K562 (cell line): ENCODE measurements around the gene ATF4. TPM values are rescaled to one million over a fixed set of nuclear protein-coding genes. Genes with fewer than 3 reads are reported as not detected.

Source experiments
- ATAC-seq: fragments of 200-7000 bp; cut with Tn5 transposase; 3 replicates; pipeline ENCODE4 v1.9.1; 2020; ENCODE audit warnings: moderate library complexity
- BruUV-seq: library from RNA; stranded (reverse); fragments of 400-500 nt; replicated peaks from 2 replicates; lab custom pipeline; 2021; lab: Mats Ljungman, UMichigan
- CTCF ChIA-PET: fragments of 300-600 bp; formaldehyde crosslinking; extraction: SDS; loops from one replicate; lab custom pipeline; 2021; ENCODE audit warnings: low intra/inter-chr PET ratio; lab: Yijun Ruan, JAX
- POLR2A ChIA-PET: fragments of 300-600, 350-650 bp; sonication (Branson Sonifier 250); formaldehyde crosslinking; extraction: SDS; loops from one replicate; lab custom pipeline; 2021; ENCODE audit warnings: antibody characterized with exemption, inconsistent platforms; lab: Yijun Ruan, JAX
- DNase-seq, 4 experiments: peaks; one replicate each; pipeline versions ENCODE4 v3.0.0 to v3.0.0-alpha.2; 2011 to 2018; ENCODE audit warnings: low spot score in 3 of 4, mixed read lengths in 3 of 4; ENCODE audit errors: extremely low read depth in 1 of 4
- FAIRE-seq: peaks from 2 replicates; lab custom pipeline; 2011; peaks lifted over from hg19 to GRCh38; lab: Jason Lieb, UNC
- H2AFZ ChIP-seq: 2 replicates; pipeline ENCODE4 v1.6.0; 2011; ENCODE audit warnings: low read depth, low read length, control low read depth, inconsistent platforms
- H3K27ac ChIP-seq: fragments of 200-600 bp; 3 replicates; pipeline ENCODE4 v1.8.0; 2011; ENCODE audit warnings: low read depth, mild to moderate bottlenecking, control low read depth, inconsistent platforms, low read length, moderate library complexity, mixed read lengths; ENCODE audit errors: extremely low read depth
- H3K27me3 ChIP-seq, 2 experiments: fragments of 300-600 bp in 1 of 2; 2 replicates in 1 of 2; 3 replicates in 1 of 2; pipeline versions ENCODE4 v1.6.0 to v1.8.0; 2011; ENCODE audit warnings: inconsistent platforms in 2 of 2, low read length in 2 of 2, mild to moderate bottlenecking in 1 of 2, mixed read lengths in 1 of 2, moderate library complexity in 1 of 2; ENCODE audit not compliant: control insufficient read depth in 2 of 2, insufficient read depth in 2 of 2
- H3K36me3 ChIP-seq: fragments of 300-600 bp; 3 replicates; pipeline ENCODE4 v1.8.0; 2011; ENCODE audit warnings: mild to moderate bottlenecking, low read length, inconsistent platforms; ENCODE audit not compliant: control insufficient read depth, insufficient read depth
- H3K4me1 ChIP-seq, 2 experiments: fragments of 200-600 bp in 1 of 2; replicated peaks in 1 of 2; 2 replicates in 1 of 2; 3 replicates in 1 of 2; pipeline versions ENCODE4 v1.5.1 to v1.8.0; 2011; ENCODE audit warnings: inconsistent platforms in 2 of 2, low read length in 2 of 2, mild to moderate bottlenecking in 1 of 2, mixed read lengths in 1 of 2, moderate library complexity in 1 of 2; ENCODE audit not compliant: control insufficient read depth in 2 of 2, insufficient read depth in 2 of 2
- H3K4me2 ChIP-seq: 2 replicates; pipeline ENCODE4 v1.6.1; 2011; ENCODE audit warnings: low read length, control low read depth, inconsistent platforms, mixed read lengths; ENCODE audit not compliant: insufficient read depth
- H3K4me3 ChIP-seq: fragments of 200-600 bp; sonication (generic), shearing (Covaris generic); 2 replicates; pipeline ENCODE4 v1.5.1; 2016; ENCODE audit warnings: control low read depth, inconsistent platforms
- H3K79me2 ChIP-seq: fragments of 200-600 bp; 3 replicates; pipeline ENCODE4 v1.8.0; 2011; ENCODE audit warnings: low read length, inconsistent platforms; ENCODE audit not compliant: control insufficient read depth, insufficient read depth
- H3K9ac ChIP-seq, 2 experiments: 2 replicates each; pipeline versions ENCODE4 v1.6.0 to v1.6.1; 2011; ENCODE audit warnings: low read depth in 2 of 2, low read length in 2 of 2, control low read depth in 1 of 2, inconsistent platforms in 1 of 2, mild to moderate bottlenecking in 1 of 2, mixed read lengths in 1 of 2; ENCODE audit not compliant: insufficient read depth in 1 of 2
- H3K9me1 ChIP-seq: one replicate; pipeline ENCODE4 v1.6.0; 2011; ENCODE audit warnings: inconsistent platforms, mild to moderate bottlenecking, low read length, moderate library complexity; ENCODE audit not compliant: control insufficient read depth, insufficient read depth
- H3K9me3 ChIP-seq: replicated peaks from 2 replicates; pipeline ENCODE4 v1.5.1; 2011; ENCODE audit warnings: low read depth, low read length, inconsistent platforms; ENCODE audit not compliant: control insufficient read depth, insufficient read depth
- H4K20me1 ChIP-seq: replicated peaks from 2 replicates; pipeline ENCODE4 v1.6.1; 2011; ENCODE audit warnings: low read length, inconsistent platforms, mixed read lengths; ENCODE audit not compliant: control insufficient read depth, insufficient read depth
- CHD1 ChIP-seq: fragments of 200-600 bp; sonication (generic); IDR thresholded peaks from one replicate; pipeline ENCODE4 v1.6.1; 2012; ENCODE audit warnings: mild to moderate bottlenecking, moderate library complexity, low read length, inconsistent platforms
- MEIS2 ChIP-seq: fragments of 450-650 bp; IDR thresholded peaks from 2 replicates; pipeline ENCODE4 v1.6.1; 2014; ENCODE audit warnings: mild to moderate bottlenecking; ENCODE audit not compliant: partially characterized antibody
- POLR2B ChIP-seq: fragments of 450-650 bp; IDR thresholded peaks from 2 replicates; pipeline ENCODE4 v1.6.1; 2018; ENCODE audit warnings: low read depth; ENCODE audit not compliant: partially characterized antibody
- RFX1 ChIP-seq: fragments of 450-650 bp; IDR thresholded peaks from 2 replicates; pipeline ENCODE4 v1.6.1; 2016; ENCODE audit warnings: mild to moderate bottlenecking, moderate library complexity
- WGBS: fragments of 100-300 bp; shearing (Covaris generic); methylation state at CpG from one replicate; pipeline ENCODE4 v1.1.6; 2016; ENCODE audit warnings: low coverage, mixed read lengths; ENCODE audit not compliant: insufficient coverage; ENCODE audit errors: missing lambda C conversion rate; 5-methylcytosine and 5-hydroxymethylcytosine counted together
- in situ Hi-C: fragments of 300-500 bp; cut with MboI; formaldehyde crosslinking; loops from 4 replicates; pipeline ENCODE4 v1.15.0; 2018; ENCODE audit warnings: inconsistent platforms, mixed read lengths
- intact Hi-C: fragments of 100-400 bp; cut with micrococcal nuclease; formaldehyde crosslinking; loops from 2 replicates; pipeline ENCODE4 v1.14.2; 2022
- polyA plus RNA-seq, 8 experiments: library from polyadenylated mRNA; depleted of rRNA in 4 of 8; stranded (reverse) in 5 of 8; unstranded in 3 of 8; fragments of >200 nt; fragmentation: Nextera tagmentation in 2 of 8; fragmentation: Illumina TruSeq in 1 of 8; extraction: Ambion mirVana in 2 of 8; extraction: Trizol in 1 of 8; gene quantifications; 2 replicates each; pipeline versions ENCODE4 v1.2.1 to v1.2.3, GENCODE V29; 2011 to 2014; ENCODE audit warnings: inconsistent platforms in 1 of 8, missing spikeins in 1 of 8
- total RNA-seq, 7 experiments: library from RNA; depleted of rRNA in 6 of 7; stranded (reverse); fragments of >200 nt in 6 of 7; fragmentation: Illumina TruSeq in 2 of 7; extraction: Trizol in 2 of 7; gene quantifications; 2 replicates each; pipeline versions ENCODE4 v1.2.1 to v1.2.3, GENCODE V29; 2011 to 2021; ENCODE audit warnings: low replicate concordance in 1 of 7
- TF ChIP-seq, protein P1 (sequence below): fragments of 150-350 bp; conservative IDR thresholded peaks from 2 replicates; pipeline ENCODE4 v1.6.1; 2014; ENCODE audit warnings: low read length

ATF4 gene
- total and polyA plus RNA-seq, 9 of the 15 experiments (the other 6 are each of a cell fraction or from before 2014, with no cell fraction given) = 93.1 to 723 (median 355) TPM

DNA sequence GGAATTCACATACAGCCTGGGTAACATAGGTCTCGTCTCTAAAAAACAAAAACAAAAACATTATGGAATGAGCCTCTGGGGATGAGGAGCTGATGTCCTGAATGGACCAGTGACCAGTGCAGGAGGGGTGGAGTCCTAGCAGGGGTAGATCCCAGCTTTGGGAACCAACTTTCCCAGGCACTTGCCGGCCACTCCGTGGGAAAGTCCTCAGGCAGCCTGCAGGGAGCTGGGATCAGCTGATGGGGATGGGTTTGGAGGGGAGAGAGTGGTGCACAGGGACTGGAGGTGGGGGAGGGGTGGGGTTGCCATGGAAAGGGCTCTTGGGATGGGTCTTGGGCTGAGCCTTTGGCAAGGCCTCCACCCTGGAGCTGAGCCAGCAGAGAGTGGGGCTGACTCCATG, 44.5 kb upstream of the ATF4 start:
- POLR2A ChIA-PET = interaction anchor here (0.5 to 1.3 kb wide), 5 partner anchors 12 to 67 kb away, joined by 3 to 5 read pairs (median 3); no protein-coding TSS in a partner anchor
- ATAC-seq (no peak), FAIRE-seq (no peak), DNase-seq (no peak)
- intact Hi-C loops (no loop called here), in situ Hi-C loops (no loop called here)
- WGBS = 66% methylated on average over 3 of the region's 3 CpGs
- Histone ChIP-seq H3K9me3 (no peaks in the 10 kb centered on the region), H4K20me1 (no peaks in the 10 kb centered on the region), H3K4me1 (peaks cover 40 to 78% of the 10 kb centered on the region in 2 experiments), H3K36me3 (peaks cover 9% of the 10 kb centered on the region; the same call in 2 of the 3 replicates), H3K4me3 (no peak overlapping the region), H3K4me2 (no peak overlapping the region), H3K27ac (no peak overlapping the region), H2AFZ (no peak overlapping the region), H3K9me1 (no peaks in the 10 kb centered on the region), H3K79me2 (peaks cover 38% of the 10 kb centered on the region), H3K9ac (peak overlapping the region in 1 of 2 experiments; percentile 28; a peak in 1 of 4 replicates), H3K27me3 (no peaks in the 10 kb centered on the region)
- BruUV-seq = no TSS peak
- CTCF ChIA-PET = no interaction called here
- TF ChIP-seq CHD1 (no peak), MEIS2 (no peak), POLR2B (no peak), RFX1 (no peak)
- TF ChIP-seq, protein P1, sequence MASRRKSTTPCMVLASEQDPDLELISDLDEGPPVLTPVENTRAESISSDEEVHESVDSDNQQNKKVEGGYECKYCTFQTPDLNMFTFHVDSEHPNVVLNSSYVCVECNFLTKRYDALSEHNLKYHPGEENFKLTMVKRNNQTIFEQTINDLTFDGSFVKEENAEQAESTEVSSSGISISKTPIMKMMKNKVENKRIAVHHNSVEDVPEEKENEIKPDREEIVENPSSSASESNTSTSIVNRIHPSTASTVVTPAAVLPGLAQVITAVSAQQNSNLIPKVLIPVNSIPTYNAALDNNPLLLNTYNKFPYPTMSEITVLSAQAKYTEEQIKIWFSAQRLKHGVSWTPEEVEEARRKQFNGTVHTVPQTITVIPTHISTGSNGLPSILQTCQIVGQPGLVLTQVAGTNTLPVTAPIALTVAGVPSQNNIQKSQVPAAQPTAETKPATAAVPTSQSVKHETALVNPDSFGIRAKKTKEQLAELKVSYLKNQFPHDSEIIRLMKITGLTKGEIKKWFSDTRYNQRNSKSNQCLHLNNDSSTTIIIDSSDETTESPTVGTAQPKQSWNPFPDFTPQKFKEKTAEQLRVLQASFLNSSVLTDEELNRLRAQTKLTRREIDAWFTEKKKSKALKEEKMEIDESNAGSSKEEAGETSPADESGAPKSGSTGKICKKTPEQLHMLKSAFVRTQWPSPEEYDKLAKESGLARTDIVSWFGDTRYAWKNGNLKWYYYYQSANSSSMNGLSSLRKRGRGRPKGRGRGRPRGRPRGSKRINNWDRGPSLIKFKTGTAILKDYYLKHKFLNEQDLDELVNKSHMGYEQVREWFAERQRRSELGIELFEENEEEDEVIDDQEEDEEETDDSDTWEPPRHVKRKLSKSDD = no peak
